Mesothelial cell of epicardium (in vitro differentiated cells): ENCODE results near the gene TSHZ2. TPM values are rescaled to one million over a fixed set of nuclear protein-coding genes. Genes with fewer than 3 reads are reported as not detected.

Experiments used
- DNase-seq, 2 experiments: peaks; one replicate each; pipeline ENCODE4 v3.0.0; 2021; ENCODE audit warnings: low spot score in 2 of 2; ENCODE audit not compliant: unreplicated experiment in 2 of 2
- H3K27ac Mint-ChIP-seq: 2 replicates; pipeline ENCODE4 v1.8.0; 2021; ENCODE audit warnings: mixed read lengths
- H3K27me3 Mint-ChIP-seq: 2 replicates; pipeline ENCODE4 v1.8.0; 2021; ENCODE audit warnings: low read depth, mixed read lengths
- H3K36me3 Mint-ChIP-seq: 2 replicates; pipeline ENCODE4 v1.8.0; 2021; ENCODE audit warnings: mixed read lengths
- H3K4me1 Mint-ChIP-seq: 2 replicates; pipeline ENCODE4 v1.8.0; 2021; ENCODE audit warnings: mixed read lengths
- H3K4me3 Mint-ChIP-seq: 2 replicates; pipeline ENCODE4 v1.8.0; 2021; ENCODE audit warnings: mild to moderate bottlenecking, moderate library complexity, mixed read lengths
- H3K9me3 Mint-ChIP-seq: 2 replicates; pipeline ENCODE4 v1.8.0; 2021; ENCODE audit warnings: mixed read lengths
- total RNA-seq: library from RNA; stranded (reverse); gene quantifications from 3 replicates; pipeline ENCODE4 v1.2.1, GENCODE V29; 2021
- TF ChIP-seq, protein P1 (sequence below): fragments of 200-600 bp; sonication (generic); IDR thresholded peaks from one replicate; pipeline ENCODE4 v1.5.0; 2021; ENCODE audit warnings: antibody characterized with exemption; ENCODE audit not compliant: unreplicated experiment

The TSHZ2 gene
- total RNA-seq, 1 donor from 2014 or later, result 28.8 TPM

DNA sequence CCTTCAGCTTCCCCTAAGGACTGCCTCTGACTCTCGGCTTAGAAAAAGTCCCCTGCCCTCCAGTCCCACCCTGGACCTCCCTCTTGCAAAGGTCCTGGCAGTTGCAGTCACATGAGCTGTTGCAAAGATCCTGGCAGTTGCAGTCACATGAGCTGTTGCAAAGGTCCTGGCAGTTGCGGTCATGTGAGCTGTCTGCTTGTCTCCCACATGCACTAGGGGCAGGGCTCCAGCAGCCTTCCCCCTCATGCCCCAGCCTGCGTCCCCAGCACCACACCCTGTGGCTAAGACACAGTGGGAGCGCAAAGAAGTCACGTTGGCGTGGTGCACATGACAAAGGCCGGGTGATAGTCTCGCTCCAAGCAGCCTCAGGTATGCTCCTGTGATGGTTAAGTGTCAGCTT, 538.5 kb downstream of the TSHZ2 start:
- TF ChIP-seq, protein P1, sequence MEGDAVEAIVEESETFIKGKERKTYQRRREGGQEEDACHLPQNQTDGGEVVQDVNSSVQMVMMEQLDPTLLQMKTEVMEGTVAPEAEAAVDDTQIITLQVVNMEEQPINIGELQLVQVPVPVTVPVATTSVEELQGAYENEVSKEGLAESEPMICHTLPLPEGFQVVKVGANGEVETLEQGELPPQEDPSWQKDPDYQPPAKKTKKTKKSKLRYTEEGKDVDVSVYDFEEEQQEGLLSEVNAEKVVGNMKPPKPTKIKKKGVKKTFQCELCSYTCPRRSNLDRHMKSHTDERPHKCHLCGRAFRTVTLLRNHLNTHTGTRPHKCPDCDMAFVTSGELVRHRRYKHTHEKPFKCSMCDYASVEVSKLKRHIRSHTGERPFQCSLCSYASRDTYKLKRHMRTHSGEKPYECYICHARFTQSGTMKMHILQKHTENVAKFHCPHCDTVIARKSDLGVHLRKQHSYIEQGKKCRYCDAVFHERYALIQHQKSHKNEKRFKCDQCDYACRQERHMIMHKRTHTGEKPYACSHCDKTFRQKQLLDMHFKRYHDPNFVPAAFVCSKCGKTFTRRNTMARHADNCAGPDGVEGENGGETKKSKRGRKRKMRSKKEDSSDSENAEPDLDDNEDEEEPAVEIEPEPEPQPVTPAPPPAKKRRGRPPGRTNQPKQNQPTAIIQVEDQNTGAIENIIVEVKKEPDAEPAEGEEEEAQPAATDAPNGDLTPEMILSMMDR, result no peak
- Mint-ChIP-seq H3K9me3 (no peaks in the 10 kb centered on the region), H3K4me3 (no peak overlapping the region), H3K36me3 (no peaks in the 10 kb centered on the region), H3K4me1 (no peaks in the 10 kb centered on the region), H3K27ac (no peak overlapping the region), H3K27me3 (no peaks in the 10 kb centered on the region)
- no peak for DNase-seq

- no peak for DNase-seq
- no peaks in the 10 kb centered on the region for H3K9me3 Mint-ChIP-seq
- H3K27ac Mint-ChIP-seq, result no peak overlapping the region
- no peaks in the 10 kb centered on the region for H3K4me1 Mint-ChIP-seq
- H3K36me3 Mint-ChIP-seq, result no peaks in the 10 kb centered on the region
- TF ChIP-seq, protein P1, result no peak
- H3K4me3 Mint-ChIP-seq, result no peak overlapping the region
- H3K27me3 Mint-ChIP-seq, result no peaks in the 10 kb centered on the region
These were observed 539.9 kb downstream of the TSHZ2 start for GRCh38 chr20:53512076-53512475.

- DNase-seq, result no peak
- Mint-ChIP-seq H3K27me3 (no peaks in the 10 kb centered on the region), H3K4me3 (no peak overlapping the region), H3K36me3 (no peaks in the 10 kb centered on the region), H3K9me3 (no peaks in the 10 kb centered on the region), H3K27ac (no peak overlapping the region), H3K4me1 (no peaks in the 10 kb centered on the region)
- TF ChIP-seq, protein P1, result no peak
These were observed 541.0 kb downstream of the TSHZ2 start for GRCh38 chr20:53513168-53513488.

- TF ChIP-seq, protein P1, result no peak
- Mint-ChIP-seq H3K9me3 (no peaks in the 10 kb centered on the region), H3K4me3 (no peak overlapping the region), H3K4me1 (no peaks in the 10 kb centered on the region), H3K27ac (no peak overlapping the region), H3K27me3 (no peaks in the 10 kb centered on the region), H3K36me3 (no peaks in the 10 kb centered on the region)
- no peak for DNase-seq
These were observed 541.5 kb downstream of the TSHZ2 start for GRCh38 chr20:53513489-53514298.

DNA sequence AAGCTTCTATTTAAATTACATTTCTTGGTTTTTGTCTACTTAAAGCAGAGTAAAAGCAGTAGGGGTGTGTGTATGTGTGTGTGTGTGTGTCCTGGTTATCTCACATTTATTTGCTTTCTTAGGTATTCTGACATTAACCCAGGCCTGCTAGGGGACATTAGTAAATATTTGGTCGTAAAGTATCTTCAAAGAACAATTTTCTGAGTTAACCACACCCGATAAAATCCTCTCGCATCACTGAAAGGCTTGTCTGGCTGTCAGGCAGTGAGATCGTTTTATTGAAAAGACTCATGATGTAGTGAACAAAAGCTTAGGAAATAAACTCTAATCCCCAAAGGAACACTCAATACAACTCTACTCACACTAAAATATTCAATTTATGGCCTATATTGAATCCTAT, 543.6 kb downstream of the TSHZ2 start:
- Mint-ChIP-seq H3K27ac (no peak overlapping the region), H3K36me3 (no peaks in the 10 kb centered on the region), H3K4me3 (no peak overlapping the region), H3K4me1 (no peaks in the 10 kb centered on the region), H3K9me3 (no peaks in the 10 kb centered on the region), H3K27me3 (no peaks in the 10 kb centered on the region)
- TF ChIP-seq, protein P1, result no peak
- no peak for DNase-seq
